Thyroid gland (tissue), 4 donors: Measurements from ENCODE around the gene ATM.

ENCODE experiments used
- CTCF ChIP-seq, 6 experiments: fragments of 200-600 bp in 3 of 6; fragments of 450-650 bp in 3 of 6; sonication (generic) in 3 of 6; IDR thresholded peaks; one replicate each; pipeline ENCODE4 v1.5.1; 2016 to 2019; ENCODE audit warnings: antibody characterized with exemption in 6 of 6, mild to moderate bottlenecking in 2 of 6, inconsistent platforms in 1 of 6, moderate library complexity in 1 of 6
- POLR2A ChIP-seq, 2 donors: fragments of 450-650 bp; IDR thresholded peaks; one replicate each; pipeline ENCODE4 v1.6.1; 2017; ENCODE audit warnings: antibody characterized with exemption in 2 of 2, mild to moderate bottlenecking in 2 of 2, moderate library complexity in 1 of 2

GRCh38 chr11:108398439-108398838, 175.6 kb downstream of the ATM start:
- TF ChIP-seq CTCF (IDR thresholded peaks at IDR 0.05) = no peak
- no peak for TF ChIP-seq POLR2A (IDR thresholded peaks at IDR 0.05)
